ENCODE measurements around the gene KIR3DL1.
"Not testable (repeated sequence)": the region's sequence is repeated elsewhere in the genome, so short reads cannot be mapped to it uniquely, and the experiment has no call there.

The KIR3DL1 gene

DNA sequence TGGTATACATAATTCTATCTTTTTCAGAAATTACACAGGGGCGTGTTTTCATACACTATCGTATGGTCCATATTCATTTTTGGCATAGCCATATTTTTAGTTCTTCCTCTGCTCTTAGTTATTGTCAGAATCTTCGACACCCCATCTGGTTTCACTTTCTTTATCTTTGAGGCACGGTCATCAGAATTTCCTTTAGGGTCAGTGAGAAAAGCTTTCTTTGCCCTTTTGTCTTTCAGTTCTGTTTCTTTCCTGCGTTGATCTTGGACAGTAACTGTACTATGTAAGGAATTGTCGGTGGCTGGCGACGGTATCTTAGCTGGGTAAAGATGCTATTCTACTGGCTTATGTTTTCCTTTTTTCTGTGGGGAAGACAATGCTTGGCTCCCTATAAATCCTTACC is 23.5 kb upstream of the KIR3DL1 start:
- no peak overlapping the region for H3K4me3 ChIP-seq (ENCODE audit: low read depth, low read length)
- TF ChIP-seq, protein P1, sequence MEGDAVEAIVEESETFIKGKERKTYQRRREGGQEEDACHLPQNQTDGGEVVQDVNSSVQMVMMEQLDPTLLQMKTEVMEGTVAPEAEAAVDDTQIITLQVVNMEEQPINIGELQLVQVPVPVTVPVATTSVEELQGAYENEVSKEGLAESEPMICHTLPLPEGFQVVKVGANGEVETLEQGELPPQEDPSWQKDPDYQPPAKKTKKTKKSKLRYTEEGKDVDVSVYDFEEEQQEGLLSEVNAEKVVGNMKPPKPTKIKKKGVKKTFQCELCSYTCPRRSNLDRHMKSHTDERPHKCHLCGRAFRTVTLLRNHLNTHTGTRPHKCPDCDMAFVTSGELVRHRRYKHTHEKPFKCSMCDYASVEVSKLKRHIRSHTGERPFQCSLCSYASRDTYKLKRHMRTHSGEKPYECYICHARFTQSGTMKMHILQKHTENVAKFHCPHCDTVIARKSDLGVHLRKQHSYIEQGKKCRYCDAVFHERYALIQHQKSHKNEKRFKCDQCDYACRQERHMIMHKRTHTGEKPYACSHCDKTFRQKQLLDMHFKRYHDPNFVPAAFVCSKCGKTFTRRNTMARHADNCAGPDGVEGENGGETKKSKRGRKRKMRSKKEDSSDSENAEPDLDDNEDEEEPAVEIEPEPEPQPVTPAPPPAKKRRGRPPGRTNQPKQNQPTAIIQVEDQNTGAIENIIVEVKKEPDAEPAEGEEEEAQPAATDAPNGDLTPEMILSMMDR (IDR thresholded peaks at IDR 0.05; ENCODE audit: borderline replicate concordance, insufficient read depth, low read depth, low read length): no peak

DNA sequence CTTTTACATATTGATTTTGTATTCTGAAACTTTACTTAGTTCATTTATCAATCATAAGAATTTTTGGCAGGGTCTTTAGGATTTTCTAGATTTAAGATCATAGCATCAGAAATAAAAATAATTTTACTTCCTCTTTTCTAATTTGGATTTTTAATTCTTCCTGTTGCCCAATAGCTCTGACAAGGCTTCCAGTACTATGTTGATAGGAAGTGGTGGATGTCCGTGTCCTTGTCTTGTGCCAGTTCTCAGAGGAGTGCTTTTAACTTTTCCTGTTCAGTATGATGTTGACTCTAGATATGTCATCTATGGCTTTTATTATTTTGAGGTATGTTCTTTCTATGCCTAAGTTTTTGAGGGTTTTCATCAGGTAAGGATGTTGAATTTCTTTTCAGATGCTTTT is 20.5 kb upstream of the KIR3DL1 start:
- TF ChIP-seq, protein P1 (IDR thresholded peaks at IDR 0.05; ENCODE audit: borderline replicate concordance, insufficient read depth, low read depth, low read length): no peak
- no peak overlapping the region for H3K4me3 ChIP-seq (ENCODE audit: low read depth, low read length)

DNA sequence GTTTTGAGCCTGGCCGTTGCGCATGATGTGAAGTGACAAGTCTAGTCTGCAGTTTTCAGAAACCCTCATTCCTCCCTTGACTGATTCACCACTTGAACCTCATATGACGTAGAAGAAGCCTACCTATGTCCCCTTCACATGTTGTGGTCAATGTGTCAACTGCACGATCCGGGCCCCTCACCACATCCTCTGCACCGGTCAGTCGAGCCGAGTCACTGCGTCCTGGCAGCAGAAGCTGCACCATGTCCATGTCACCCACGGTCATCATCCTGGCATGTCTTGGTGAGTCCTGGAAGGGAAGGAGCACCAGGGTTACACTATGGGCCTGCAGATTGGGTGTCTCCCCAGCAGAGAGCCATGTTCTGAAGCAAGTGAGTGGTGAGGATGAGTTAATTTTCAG is 12.9 kb upstream of the KIR3DL1 start, which contains the start of gene KIR2DL4:
TSS of gene KIR2DL4 (plus strand) at position 201 of the 400 bp plus-strand sequence. CDS start at position 243, 42 bp downstream.
- H3K4me3 ChIP-seq (ENCODE audit: low read depth, low read length): no peak within 1 kb of the TSS
- TF ChIP-seq, protein P1 (IDR thresholded peaks at IDR 0.05; ENCODE audit: borderline replicate concordance, insufficient read depth, low read depth, low read length): no peak

GRCh38 chr19:54804101-54804500 is 12.2 kb upstream of the KIR3DL1 start:
- no peak overlapping the region for H3K4me3 ChIP-seq (ENCODE audit: low read depth, low read length)
- TF ChIP-seq, protein P1 (IDR thresholded peaks at IDR 0.05; ENCODE audit: borderline replicate concordance, insufficient read depth, low read depth, low read length): no peak

- TF ChIP-seq, protein P1 (IDR thresholded peaks at IDR 0.05; ENCODE audit: borderline replicate concordance, insufficient read depth, low read depth, low read length): no peak
- H3K4me3 ChIP-seq (ENCODE audit: low read depth, low read length): no peak overlapping the region
Measured at GRCh38 chr19:54804571-54804970, 11.7 kb upstream of the KIR3DL1 start.

GRCh38 chr19:54805665-54806515 is 10.4 kb upstream of the KIR3DL1 start:
- TF ChIP-seq, protein P1 (IDR thresholded peaks at IDR 0.05; ENCODE audit: borderline replicate concordance, insufficient read depth, low read depth, low read length): no peak

GRCh38 chr19:54806516-54806838 is 9.8 kb upstream of the KIR3DL1 start:
- no peak overlapping the region for H3K4me3 ChIP-seq (ENCODE audit: low read depth, low read length)
- TF ChIP-seq, protein P1 (IDR thresholded peaks at IDR 0.05; ENCODE audit: borderline replicate concordance, insufficient read depth, low read depth, low read length): no peak

More at GRCh38 chr19:54805665-54806515, 10.4 kb upstream of the KIR3DL1 start:
- H3K4me3 ChIP-seq (ENCODE audit: low read depth, low read length): no peak overlapping the region

GRCh38 chr19:54814571-54814970 is 1.7 kb upstream of the KIR3DL1 start:
- H3K4me3 ChIP-seq (ENCODE audit: low read depth, low read length): not testable (repeated sequence)
